Neural progenitor cell (in vitro differentiated cells): ENCODE data around the gene ENC1. TPM values are rescaled to one million over a fixed set of nuclear protein-coding genes. Genes with fewer than 3 reads are reported as not detected.

Experiments
- DNase-seq: peaks from one replicate; pipeline ENCODE4 v3.0.0-alpha.2; 2016; ENCODE audit warnings: low spot score
- H2AFZ ChIP-seq: fragments of 200-600 bp; sonication (generic); replicated peaks from 2 replicates; pipeline ENCODE4 v1.6.1; 2016; ENCODE audit warnings: antibody characterized with exemption
- H3F3A ChIP-seq: fragments of 200-600 bp; sonication (generic); 2 replicates; pipeline ENCODE4 v1.6.1; 2016; ENCODE audit warnings: antibody characterized with exemption, low read depth
- H3K27ac ChIP-seq: fragments of 200-600 bp; sonication (generic); 2 replicates; pipeline ENCODE4 v1.5.1; 2016; ENCODE audit warnings: mild to moderate bottlenecking
- H3K27me3 ChIP-seq: fragments of 200-600 bp; sonication (generic); 2 replicates; pipeline ENCODE4 v1.6.1; 2016; ENCODE audit warnings: mild to moderate bottlenecking, moderate library complexity
- H3K36me3 ChIP-seq: fragments of 200-600 bp; sonication (generic); 2 replicates; pipeline ENCODE4 v1.5.1; 2016
- H3K4me1 ChIP-seq: fragments of 200-600 bp; sonication (generic); 2 replicates; pipeline ENCODE4 v1.6.1; 2016; ENCODE audit warnings: mixed run types
- H3K4me2 ChIP-seq: fragments of 200-600 bp; sonication (generic); 2 replicates; pipeline ENCODE4 v1.6.1; 2016
- H3K4me3 ChIP-seq: fragments of 200-600 bp; sonication (generic); 2 replicates; pipeline ENCODE4 v1.5.1; 2016
- H3K79me2 ChIP-seq: fragments of 200-600 bp; sonication (generic); 2 replicates; pipeline ENCODE4 v1.6.1; 2016; ENCODE audit warnings: low read depth
- H3K9ac ChIP-seq: fragments of 200-600 bp; sonication (generic); 2 replicates; pipeline ENCODE4 v1.6.1; 2016
- H3K9me3 ChIP-seq: fragments of 200-600 bp; sonication (generic); 2 replicates; pipeline ENCODE4 v1.5.1; 2016; ENCODE audit warnings: low read depth
- H4K20me1 ChIP-seq: fragments of 200-600 bp; sonication (generic); 2 replicates; pipeline ENCODE4 v1.6.1; 2016; ENCODE audit warnings: low read depth
- H3K27ac Mint-ChIP-seq: 3 replicates; pipeline ENCODE4 v1.8.0; 2021; ENCODE audit warnings: mixed read lengths
- H3K27me3 Mint-ChIP-seq: 2 replicates; pipeline ENCODE4 v1.8.0; 2022; ENCODE audit warnings: low read depth, mild to moderate bottlenecking, inconsistent platforms, moderate library complexity, mixed read lengths; ENCODE audit not compliant: insufficient read depth
- H3K36me3 Mint-ChIP-seq: 3 replicates; pipeline ENCODE4 v1.8.0; 2021; ENCODE audit warnings: mixed read lengths
- H3K4me1 Mint-ChIP-seq: 3 replicates; pipeline ENCODE4 v1.8.0; 2021; ENCODE audit warnings: mixed read lengths
- H3K4me3 Mint-ChIP-seq: 3 replicates; pipeline ENCODE4 v1.8.0; 2021; ENCODE audit warnings: mild to moderate bottlenecking, moderate library complexity, mixed read lengths
- H3K9me3 Mint-ChIP-seq: 3 replicates; pipeline ENCODE4 v1.8.0; 2020; ENCODE audit warnings: mixed read lengths
- EZH2 ChIP-seq: fragments of 200-600 bp; sonication (generic); IDR thresholded peaks from 2 replicates; pipeline ENCODE4 v1.6.1; 2017; ENCODE audit warnings: antibody characterized with exemption, mild to moderate bottlenecking, moderate library complexity
- EZH2phosphoT487 ChIP-seq: fragments of 200-600 bp; sonication (generic); IDR thresholded peaks from 2 replicates; pipeline ENCODE4 v1.6.1; 2017; ENCODE audit warnings: antibody characterized with exemption
- total RNA-seq: library from RNA; depleted of rRNA; stranded (reverse); fragments of >200 nt; gene quantifications from 2 replicates; pipeline ENCODE4 v1.2.3, GENCODE V29; 2015; ENCODE audit warnings: low replicate concordance
- TF ChIP-seq, protein P1 (sequence below): fragments of 200-600 bp; sonication (generic); IDR thresholded peaks from 2 replicates; pipeline ENCODE4 v1.5.1; 2017; ENCODE audit warnings: antibody characterized with exemption, mild to moderate bottlenecking

ENC1 gene
- total RNA-seq, 1 donor from 2014 or later, result 73.8 TPM

DNA sequence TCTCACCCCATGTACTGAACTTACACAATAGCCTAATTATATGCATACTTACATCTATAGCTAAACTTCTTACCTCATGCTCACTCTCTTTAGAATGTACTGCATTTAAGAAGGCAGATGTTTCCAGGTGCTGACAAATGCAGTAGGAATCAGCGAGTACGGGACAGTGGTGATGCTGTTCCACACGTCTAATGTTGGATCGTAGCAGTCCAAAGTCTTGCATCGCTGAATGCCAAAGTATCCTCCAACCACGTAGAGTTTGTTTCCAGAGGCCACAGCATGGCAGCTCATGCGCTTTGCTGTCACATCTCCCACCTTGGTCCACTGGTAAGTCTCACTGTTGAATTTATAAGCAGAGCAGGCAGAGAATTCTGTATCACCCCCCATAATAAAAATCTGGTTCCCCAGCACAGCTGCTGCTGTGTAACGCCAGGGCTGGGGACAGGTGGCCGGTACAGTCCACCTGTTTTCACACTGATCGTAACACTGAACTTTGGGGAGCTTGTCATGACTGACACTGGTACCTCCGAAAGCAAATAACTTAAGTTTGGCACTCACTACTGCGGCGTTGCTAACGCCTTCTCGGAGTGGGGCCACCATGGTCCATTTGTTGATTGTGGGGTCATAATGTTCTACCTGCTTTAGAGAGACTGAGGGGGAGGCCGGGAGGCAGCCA is 5.8 kb downstream of the ENC1 start:
- TF ChIP-seq, protein P1, sequence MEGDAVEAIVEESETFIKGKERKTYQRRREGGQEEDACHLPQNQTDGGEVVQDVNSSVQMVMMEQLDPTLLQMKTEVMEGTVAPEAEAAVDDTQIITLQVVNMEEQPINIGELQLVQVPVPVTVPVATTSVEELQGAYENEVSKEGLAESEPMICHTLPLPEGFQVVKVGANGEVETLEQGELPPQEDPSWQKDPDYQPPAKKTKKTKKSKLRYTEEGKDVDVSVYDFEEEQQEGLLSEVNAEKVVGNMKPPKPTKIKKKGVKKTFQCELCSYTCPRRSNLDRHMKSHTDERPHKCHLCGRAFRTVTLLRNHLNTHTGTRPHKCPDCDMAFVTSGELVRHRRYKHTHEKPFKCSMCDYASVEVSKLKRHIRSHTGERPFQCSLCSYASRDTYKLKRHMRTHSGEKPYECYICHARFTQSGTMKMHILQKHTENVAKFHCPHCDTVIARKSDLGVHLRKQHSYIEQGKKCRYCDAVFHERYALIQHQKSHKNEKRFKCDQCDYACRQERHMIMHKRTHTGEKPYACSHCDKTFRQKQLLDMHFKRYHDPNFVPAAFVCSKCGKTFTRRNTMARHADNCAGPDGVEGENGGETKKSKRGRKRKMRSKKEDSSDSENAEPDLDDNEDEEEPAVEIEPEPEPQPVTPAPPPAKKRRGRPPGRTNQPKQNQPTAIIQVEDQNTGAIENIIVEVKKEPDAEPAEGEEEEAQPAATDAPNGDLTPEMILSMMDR, result no peak
- TF ChIP-seq EZH2phosphoT487 (no peak), EZH2 (no peak)
- no peak overlapping the region for H3K27ac Mint-ChIP-seq

DNA sequence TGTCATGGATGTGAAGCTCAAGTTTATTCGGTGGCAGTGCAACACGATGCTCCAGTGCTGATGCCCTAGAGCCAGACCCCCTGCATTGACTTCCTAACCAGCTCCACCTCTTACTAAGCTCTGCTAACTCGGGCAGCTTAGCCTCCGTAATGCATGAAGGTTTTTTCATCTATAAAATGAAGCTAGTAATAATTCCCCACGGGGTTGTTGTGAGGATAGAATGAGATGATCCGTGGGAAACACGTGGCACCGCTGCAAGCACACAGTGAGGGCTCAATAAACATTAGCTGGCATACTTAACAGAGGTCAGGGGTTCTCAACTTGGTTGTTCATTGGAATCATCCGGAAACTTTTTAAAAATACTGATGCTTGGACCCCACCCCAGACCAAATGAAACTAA is 6.8 kb downstream of the ENC1 start:
- H3K4me1 Mint-ChIP-seq, result peaks cover 89% of the 10 kb centered on the region
- peak overlapping the region; percentile 14 for H3K4me2 ChIP-seq
- peaks cover 46% of the 10 kb centered on the region for H3F3A ChIP-seq
- H3K27ac Mint-ChIP-seq, result no peak overlapping the region
- TF ChIP-seq, protein P1, result no peak
- TF ChIP-seq EZH2phosphoT487 (no peak), EZH2 (no peak)
- DNase-seq, result no peak
- no peaks in the 10 kb centered on the region for H3K27me3 Mint-ChIP-seq
- H2AFZ ChIP-seq, result no peak overlapping the region
- peaks cover 98% of the 10 kb centered on the region for H4K20me1 ChIP-seq
- H3K4me3 Mint-ChIP-seq, result peak overlapping the region; percentile 10
- H3K9me3 ChIP-seq, result no peaks in the 10 kb centered on the region
- no peaks in the 10 kb centered on the region for H3K9me3 Mint-ChIP-seq
- no peak overlapping the region for H3K9ac ChIP-seq
- peaks cover 6% of the 10 kb centered on the region for H3K36me3 ChIP-seq
- H3K4me3 ChIP-seq, result no peak overlapping the region
- peaks cover 45% of the 10 kb centered on the region for H3K36me3 Mint-ChIP-seq
- H3K79me2 ChIP-seq, result peaks cover 100% of the 10 kb centered on the region
- H3K27me3 ChIP-seq, result no peaks in the 10 kb centered on the region
- H3K27ac ChIP-seq, result no peak overlapping the region
- peaks cover 62% of the 10 kb centered on the region for H3K4me1 ChIP-seq

More for the DNA sequence above, 5.8 kb downstream of the ENC1 start:
- Histone ChIP-seq H3K9me3 (no peaks in the 10 kb centered on the region), H4K20me1 (peaks cover 100% of the 10 kb centered on the region), H3K4me2 (no peak overlapping the region), H2AFZ (no peak overlapping the region), H3K4me3 (no peak overlapping the region), H3K4me1 (peaks cover 52% of the 10 kb centered on the region), H3F3A (peaks cover 39% of the 10 kb centered on the region), H3K79me2 (peaks cover 100% of the 10 kb centered on the region), H3K9ac (no peak overlapping the region), H3K27ac (no peak overlapping the region), H3K36me3 (peaks cover 6% of the 10 kb centered on the region), H3K27me3 (no peaks in the 10 kb centered on the region)
- Mint-ChIP-seq H3K9me3 (no peaks in the 10 kb centered on the region), H3K4me3 (no peak overlapping the region), H3K36me3 (peaks cover 45% of the 10 kb centered on the region), H3K27me3 (no peaks in the 10 kb centered on the region), H3K4me1 (peaks cover 88% of the 10 kb centered on the region)
- no peak for DNase-seq

DNA sequence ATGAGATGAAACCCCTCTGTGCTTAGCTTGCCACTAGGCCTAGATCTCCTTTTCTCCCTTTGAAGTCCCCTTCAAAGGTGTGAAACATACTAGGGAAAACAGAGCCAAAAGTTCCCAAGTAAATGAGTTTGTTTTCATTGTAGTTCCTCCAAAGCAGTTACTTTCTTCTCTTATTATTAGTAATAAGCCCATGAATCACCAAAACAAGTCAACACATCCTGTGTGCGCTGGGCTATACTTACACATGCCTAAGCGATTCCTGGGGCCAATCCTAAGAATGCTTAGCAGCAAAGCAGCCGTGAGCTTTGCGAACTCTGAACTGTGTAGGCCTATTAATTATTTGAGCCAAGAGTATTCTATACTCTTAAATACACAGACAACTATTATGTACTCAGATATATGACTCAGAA is 7.6 kb downstream of the ENC1 start:
- H3K4me1 ChIP-seq, result peaks cover 64% of the 10 kb centered on the region
- H3K4me2 ChIP-seq, result peak overlapping the region; percentile 14
- no peak for DNase-seq
- Mint-ChIP-seq H3K4me3 (no peak overlapping the region), H3K27me3 (no peaks in the 10 kb centered on the region), H3K9me3 (no peaks in the 10 kb centered on the region), H3K4me1 (peaks cover 89% of the 10 kb centered on the region), H3K27ac (no peak overlapping the region), H3K36me3 (peaks cover 45% of the 10 kb centered on the region)
- H3K79me2 ChIP-seq, result peaks cover 98% of the 10 kb centered on the region
- peaks cover 6% of the 10 kb centered on the region for H3K36me3 ChIP-seq
- H4K20me1 ChIP-seq, result peaks cover 98% of the 10 kb centered on the region
- no peaks in the 10 kb centered on the region for H3K27me3 ChIP-seq
- TF ChIP-seq, protein P1, result no peak
- TF ChIP-seq EZH2, result no peak
- no peak for TF ChIP-seq EZH2phosphoT487
- peaks cover 54% of the 10 kb centered on the region for H3F3A ChIP-seq
- H3K9ac ChIP-seq, result no peak overlapping the region
- H3K27ac ChIP-seq, result no peak overlapping the region
- no peak overlapping the region for H3K4me3 ChIP-seq
- no peak overlapping the region for H2AFZ ChIP-seq
- no peaks in the 10 kb centered on the region for H3K9me3 ChIP-seq
